ENCODE results near the gene CENPB.
A peak's percentile ranks its signal among the peaks of the same experiment; 100 is the strongest.

Gene CENPB

DNA sequence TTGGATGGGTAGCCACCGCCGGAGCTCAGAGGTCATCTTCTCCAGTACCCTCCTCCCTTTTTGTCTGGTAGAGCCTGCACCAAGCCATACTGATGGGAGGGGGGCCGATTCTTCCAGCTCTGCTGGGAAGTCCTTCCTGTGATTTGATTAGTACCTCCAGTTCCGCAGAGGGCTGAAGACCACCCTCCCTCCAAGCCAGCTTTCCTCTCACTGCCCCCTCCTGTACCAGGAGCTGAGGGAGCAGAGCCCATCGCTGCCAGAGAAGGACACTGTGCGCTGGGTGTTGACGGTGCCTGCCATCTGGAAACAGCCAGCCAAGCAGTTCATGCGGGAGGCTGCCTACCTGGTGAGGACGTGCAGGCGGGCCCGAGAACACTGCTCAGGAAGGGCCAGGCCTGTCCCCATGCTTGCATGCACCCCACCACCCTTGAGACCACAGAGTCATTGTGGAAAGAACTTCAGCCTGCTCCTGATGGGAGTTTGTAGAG lies 40.8 kb downstream of the CENPB start:
- no peak for DNase-seq

DNA sequence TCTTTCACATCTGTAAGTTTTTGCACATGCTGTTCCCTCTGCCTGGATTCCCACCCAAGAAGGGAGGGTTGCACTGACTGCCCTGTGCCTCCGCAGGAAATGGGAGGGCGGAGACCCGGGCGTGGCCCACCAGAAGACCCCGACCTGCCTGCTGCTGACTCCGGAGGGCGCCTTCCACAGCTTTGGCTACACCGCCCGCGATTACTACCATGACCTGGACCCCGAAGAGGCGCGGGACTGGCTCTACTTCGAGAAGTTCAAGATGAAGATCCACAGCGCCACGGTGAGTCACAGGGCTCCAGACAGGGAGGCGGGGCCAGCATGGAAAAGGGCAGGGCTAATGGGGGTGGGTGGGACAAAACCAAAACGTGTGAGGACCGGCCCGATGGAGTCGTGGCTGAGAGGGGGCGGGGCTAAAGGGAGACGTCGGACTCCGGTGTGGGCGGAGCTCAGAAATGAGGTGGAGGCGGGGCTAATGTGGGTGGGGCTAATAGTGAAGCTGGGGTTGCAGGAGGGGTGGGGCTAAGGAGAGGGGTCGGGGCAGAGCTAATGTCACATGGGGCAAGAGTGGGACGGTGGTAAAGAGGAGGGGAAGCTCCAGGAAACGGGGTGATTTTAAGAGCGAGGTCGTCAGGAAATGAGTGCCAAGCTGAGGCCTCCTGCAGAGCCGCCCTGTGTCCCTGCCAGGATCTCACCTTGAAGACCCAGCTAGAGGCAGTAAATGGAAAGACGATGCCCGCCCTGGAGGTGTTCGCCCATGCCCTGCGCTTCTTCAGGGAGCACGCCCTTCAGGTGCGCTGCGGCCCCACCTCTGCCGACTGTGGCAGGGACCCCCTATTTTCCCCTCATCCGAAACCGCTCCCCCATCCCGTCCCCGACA lies 41.5 kb downstream of the CENPB start:
- peak; percentile 91 for DNase-seq

- DNase-seq: no peak
Observed at GRCh38 chr20:3744037-3744436, 42.5 kb downstream of the CENPB start.

DNA sequence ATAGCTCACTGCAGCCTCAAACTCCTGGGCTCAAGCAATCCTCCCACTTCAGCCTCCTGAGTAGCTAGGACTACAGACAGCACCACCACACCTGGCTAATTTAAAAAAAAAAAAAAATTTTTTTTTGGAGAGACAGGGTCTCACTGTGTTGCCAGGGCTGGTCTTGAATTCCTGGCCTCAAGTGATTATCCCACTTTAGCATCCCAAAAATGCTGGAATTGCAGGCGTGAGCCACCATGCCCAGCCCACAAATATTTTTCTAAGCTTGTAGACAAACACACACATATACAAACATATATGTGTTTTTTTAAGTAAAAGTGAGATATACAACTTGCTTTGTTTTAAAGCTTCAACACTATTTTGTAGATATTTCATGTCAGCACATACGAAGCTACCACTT lies 43.3 kb downstream of the CENPB start:
- no peak for DNase-seq

- DNase-seq: no peak
Observed at GRCh38 chr20:3741836-3742458, 44.6 kb downstream of the CENPB start.

GRCh38 chr20:3740615-3741301 lies 45.8 kb downstream of the CENPB start:
- DNase-seq: no peak

DNA sequence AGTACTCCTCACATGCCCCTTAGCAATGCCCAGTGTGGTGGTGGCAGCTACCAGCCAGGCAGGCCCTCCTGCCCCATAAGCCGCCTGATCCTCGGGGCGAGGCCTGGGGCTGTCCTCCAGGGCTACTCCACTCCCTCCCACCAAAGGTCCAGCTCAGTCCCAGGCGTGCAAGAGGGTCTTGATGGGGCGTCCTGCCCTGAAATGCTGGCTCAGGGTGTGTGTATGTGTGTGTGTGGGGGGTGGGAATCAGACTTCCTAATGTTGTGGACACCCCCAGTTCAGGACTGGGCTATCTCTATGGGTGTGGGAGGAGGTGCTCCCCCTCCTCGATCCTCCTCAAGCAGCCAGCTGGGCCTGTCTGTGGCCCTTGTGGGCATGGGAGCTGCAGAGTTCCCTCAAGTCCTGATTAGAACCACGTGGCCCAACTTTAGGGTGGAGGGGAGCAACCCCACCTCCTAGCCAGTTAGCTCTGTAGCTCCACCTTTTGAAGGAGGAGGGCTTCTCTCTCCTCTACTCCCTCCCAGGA lies 46.6 kb downstream of the CENPB start:
- DNase-seq: no peak

DNA sequence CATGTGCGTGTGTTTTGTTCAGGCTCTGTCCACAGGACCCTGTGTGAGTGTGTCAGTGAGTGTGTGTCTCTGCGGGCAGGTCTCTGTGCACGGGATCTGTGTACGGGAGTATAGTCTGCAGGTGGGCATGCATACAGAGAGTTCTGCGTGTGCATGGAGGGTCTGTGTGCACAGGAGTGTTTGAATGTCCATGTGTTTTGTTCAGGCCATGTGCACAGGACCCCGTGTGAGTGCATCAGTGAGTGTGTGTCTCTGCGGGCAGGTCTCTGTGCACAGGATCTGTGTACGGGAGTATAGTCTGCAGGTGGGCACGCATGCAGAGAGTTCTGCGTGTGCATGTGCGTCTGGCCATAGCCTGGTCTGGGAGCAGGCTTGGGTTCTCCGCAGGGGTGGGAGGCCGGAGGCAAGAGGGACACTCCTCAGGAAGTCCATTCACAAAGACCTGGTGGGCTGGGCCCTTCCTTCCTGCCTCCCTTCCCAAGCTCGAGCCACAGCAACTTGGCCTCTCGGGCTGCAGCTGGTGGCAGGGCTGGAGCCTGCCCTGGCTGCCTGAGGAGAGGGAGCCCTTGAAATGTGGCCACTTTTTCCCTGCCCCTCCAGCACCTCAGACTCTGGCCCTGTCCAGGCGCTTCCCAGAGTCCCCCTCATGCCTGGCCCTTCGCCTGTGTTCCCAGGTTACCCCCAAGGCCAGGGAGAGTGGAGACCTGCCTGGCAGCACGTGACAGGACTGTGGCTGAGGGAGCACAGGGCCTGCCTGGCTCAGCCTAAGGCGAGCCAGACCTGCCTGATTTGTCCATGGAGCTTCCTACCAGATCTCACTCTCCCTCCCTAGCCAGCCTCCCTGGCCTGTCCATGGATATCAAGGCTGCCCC lies 47.2 kb downstream of the CENPB start:
- DNase-seq: no peak

- peak; percentile 39 for DNase-seq
Observed at GRCh38 chr20:3738111-3739053, 48.2 kb downstream of the CENPB start.

GRCh38 chr20:3735768-3736167 lies 50.8 kb downstream of the CENPB start:
- DNase-seq: no peak

GRCh38 chr20:3734111-3734843 lies 52.3 kb downstream of the CENPB start:
- no peak for DNase-seq

Measured in DMS53 (cell line).